ENCODE results near the gene COL5A2. TPM values are rescaled to one million over a fixed set of nuclear protein-coding genes. Genes with fewer than 3 reads are reported as not detected.

The COL5A2 gene
- total RNA-seq, 1 donor from 2014 or later: 459 TPM

GRCh38 chr2:189014449-189015138 is 165.0 kb downstream of the COL5A2 start:
- Mint-ChIP-seq H3K4me1 (peaks cover 52% of the 10 kb centered on the region), H3K9me3 (no peaks in the 10 kb centered on the region), H3K27me3 (ENCODE audit: low read depth) (no peaks in the 10 kb centered on the region), H3K36me3 (peaks cover 24% of the 10 kb centered on the region), H3K4me3 (no peak overlapping the region), H3K27ac (peak overlapping the region; percentile 94)
- no peak for TF ChIP-seq CTCF (IDR thresholded peaks at IDR 0.05; ENCODE audit: unreplicated experiment)
- no peak for DNase-seq (ENCODE audit: low spot score in 2 of 2, unreplicated experiment in 2 of 2)

GRCh38 chr2:189013671-189014448 is 165.7 kb downstream of the COL5A2 start:
- Mint-ChIP-seq H3K27ac (peak overlapping the region; percentile 94), H3K36me3 (peaks cover 28% of the 10 kb centered on the region), H3K9me3 (no peaks in the 10 kb centered on the region), H3K4me3 (no peak overlapping the region), H3K27me3 (ENCODE audit: low read depth) (no peaks in the 10 kb centered on the region), H3K4me1 (peaks cover 44% of the 10 kb centered on the region)
- no peak for DNase-seq (ENCODE audit: low spot score in 2 of 2, unreplicated experiment in 2 of 2)
- TF ChIP-seq CTCF (IDR thresholded peaks at IDR 0.05; ENCODE audit: unreplicated experiment): no peak

- Mint-ChIP-seq H3K27ac (peak overlapping the region; percentile 72), H3K4me1 (peaks cover 45% of the 10 kb centered on the region)
These were observed 166.5 kb downstream of the COL5A2 start for GRCh38 chr2:189013031-189013430.

GRCh38 chr2:189012351-189012750 is 167.2 kb downstream of the COL5A2 start:
- H3K4me3 Mint-ChIP-seq: no peak overlapping the region
- no peak for DNase-seq (ENCODE audit: low spot score in 2 of 2, unreplicated experiment in 2 of 2)
- H3K27me3 Mint-ChIP-seq (ENCODE audit: low read depth): no peaks in the 10 kb centered on the region
- peaks cover 47% of the 10 kb centered on the region for H3K4me1 Mint-ChIP-seq
- no peaks in the 10 kb centered on the region for H3K9me3 Mint-ChIP-seq
- H3K27ac Mint-ChIP-seq: peak overlapping the region; percentile 74
- no peak for TF ChIP-seq CTCF (IDR thresholded peaks at IDR 0.05; ENCODE audit: unreplicated experiment)
- H3K36me3 Mint-ChIP-seq: peaks cover 42% of the 10 kb centered on the region

More at GRCh38 chr2:189013031-189013430, 166.5 kb downstream of the COL5A2 start:
- H3K4me3 Mint-ChIP-seq: no peak overlapping the region
- TF ChIP-seq CTCF (IDR thresholded peaks at IDR 0.05; ENCODE audit: unreplicated experiment): no peak
- no peak for DNase-seq (ENCODE audit: low spot score in 2 of 2, unreplicated experiment in 2 of 2)
- peaks cover 36% of the 10 kb centered on the region for H3K36me3 Mint-ChIP-seq
- no peaks in the 10 kb centered on the region for H3K27me3 Mint-ChIP-seq (ENCODE audit: low read depth)
- H3K9me3 Mint-ChIP-seq: no peaks in the 10 kb centered on the region

GRCh38 chr2:189010536-189010935 is 169.0 kb downstream of the COL5A2 start:
- peaks cover 46% of the 10 kb centered on the region for H3K4me1 Mint-ChIP-seq
- no peak for DNase-seq (ENCODE audit: low spot score in 2 of 2, unreplicated experiment in 2 of 2)
- no peak for TF ChIP-seq CTCF (IDR thresholded peaks at IDR 0.05; ENCODE audit: unreplicated experiment)
- peak overlapping the region; percentile 69 for H3K27ac Mint-ChIP-seq
- H3K27me3 Mint-ChIP-seq (ENCODE audit: low read depth): no peaks in the 10 kb centered on the region
- H3K36me3 Mint-ChIP-seq: peaks cover 52% of the 10 kb centered on the region
- H3K9me3 Mint-ChIP-seq: no peaks in the 10 kb centered on the region
- H3K4me3 Mint-ChIP-seq: no peak overlapping the region

Measured in mesothelial cell of epicardium (in vitro differentiated cells).